Endodermal cell (in vitro differentiated cells): ENCODE results near the gene MAP7. TPM values are rescaled to one million over a fixed set of nuclear protein-coding genes. Genes with fewer than 3 reads are reported as not detected.
A peak's percentile ranks its signal among the peaks of the same experiment; 100 is the strongest.

Experiments
- DNase-seq: peaks from one replicate; pipeline ENCODE4 v3.0.0-alpha.2; 2017
- H3K27ac ChIP-seq: 2 replicates; pipeline ENCODE4 v1.5.1; 2013; ENCODE audit warnings: mild to moderate bottlenecking, low read depth, low read length, moderate library complexity
- H3K27me3 ChIP-seq: 2 replicates; pipeline ENCODE4 v1.6.1; 2013; ENCODE audit warnings: mild to moderate bottlenecking, low read length, moderate library complexity; ENCODE audit not compliant: insufficient read depth, control insufficient read depth, poor library complexity, severe bottlenecking
- H3K36me3 ChIP-seq: 2 replicates; pipeline ENCODE4 v1.7.0; 2013; ENCODE audit warnings: mild to moderate bottlenecking, low read length, moderate library complexity; ENCODE audit not compliant: control insufficient read depth, insufficient read depth
- H3K4me1 ChIP-seq: one replicate; pipeline ENCODE4 v1.7.0; 2013; ENCODE audit warnings: low read length; ENCODE audit not compliant: control insufficient read depth, insufficient read depth
- H3K4me3 ChIP-seq: 2 replicates; pipeline ENCODE4 v1.5.1; 2013; ENCODE audit warnings: mild to moderate bottlenecking, low read length, moderate library complexity
- H3K9ac ChIP-seq: 2 replicates; pipeline ENCODE4 v1.6.1; 2013; ENCODE audit warnings: mild to moderate bottlenecking, low read length, moderate library complexity; ENCODE audit not compliant: poor library complexity, severe bottlenecking; ENCODE audit errors: extremely low read depth
- H3K9me3 ChIP-seq: 2 replicates; pipeline ENCODE4 v1.6.1; 2013; ENCODE audit warnings: mild to moderate bottlenecking, low read length, moderate library complexity; ENCODE audit not compliant: control insufficient read depth
- H3K27ac Mint-ChIP-seq: 2 replicates; pipeline ENCODE4 v1.8.0; 2020; ENCODE audit warnings: mixed read lengths
- H3K27me3 Mint-ChIP-seq: 2 replicates; pipeline ENCODE4 v1.8.0; 2021; ENCODE audit warnings: mild to moderate bottlenecking, mixed read lengths; ENCODE audit not compliant: insufficient read depth
- H3K36me3 Mint-ChIP-seq: 2 replicates; pipeline ENCODE4 v1.8.0; 2020; ENCODE audit warnings: low read depth, mixed read lengths
- H3K4me1 Mint-ChIP-seq: 2 replicates; pipeline ENCODE4 v1.8.0; 2020; ENCODE audit warnings: mixed read lengths
- H3K4me3 Mint-ChIP-seq: 2 replicates; pipeline ENCODE4 v1.8.0; 2020; ENCODE audit warnings: mild to moderate bottlenecking, moderate library complexity, mixed read lengths
- H3K9me3 Mint-ChIP-seq: 2 replicates; pipeline ENCODE4 v1.8.0; 2020; ENCODE audit warnings: mild to moderate bottlenecking, mixed read lengths
- WGBS, 2 experiments: methylation state at CpG; one replicate each; pipeline versions ENCODE4 v1.1.5 to v1.1.7; 2013; ENCODE audit warnings: missing lambda C conversion rate in 2 of 2, mixed read lengths in 1 of 2; ENCODE audit not compliant: insufficient coverage in 1 of 2, insufficient read length in 1 of 2; 5-methylcytosine and 5-hydroxymethylcytosine counted together
- total RNA-seq, 2 donors: library from RNA; stranded (reverse); fragmentation: NEBNext Ultra II Directional in 1 of 2; extraction: Animal tissue kit (Norgen Biotek cat#: 25700) in 1 of 2; gene quantifications; 2 replicates in 1 of 2; 3 replicates in 1 of 2; pipeline ENCODE4 v1.2.1, GENCODE V29; 2021
- TF ChIP-seq, protein P1 (sequence below): fragments of 200-600 bp; sonication (generic); conservative IDR thresholded peaks from 2 replicates; pipeline ENCODE4 v1.5.0; 2021; ENCODE audit warnings: antibody characterized with exemption, mild to moderate bottlenecking

MAP7 gene
- total RNA-seq, 2 donors from 2014 or later = 42.4 to 48.7 TPM

DNA sequence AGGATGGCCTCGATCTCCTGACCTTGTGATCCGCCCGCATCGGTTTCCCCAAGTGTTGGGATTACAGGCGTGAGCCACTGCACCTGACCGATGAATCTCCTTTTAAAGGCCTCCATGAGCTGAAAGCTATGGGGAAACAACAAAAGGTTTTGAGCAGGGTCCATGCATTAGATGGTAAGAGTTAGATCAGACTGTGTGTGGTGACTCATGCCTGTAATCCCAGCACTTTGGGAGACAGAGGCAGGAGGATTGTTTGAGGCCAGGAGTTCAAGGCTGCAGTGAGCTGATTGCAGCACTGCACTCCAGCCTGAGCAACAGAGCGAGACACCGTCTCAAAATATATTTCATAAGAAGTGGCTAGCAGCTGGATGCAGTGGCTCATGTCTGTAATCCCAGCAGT, 219.6 kb downstream of the MAP7 start:
- Histone ChIP-seq H3K36me3 (no peaks in the 10 kb centered on the region), H3K27ac (no peak overlapping the region), H3K4me3 (no peak overlapping the region), H3K9ac (no peak overlapping the region), H3K27me3 (no peaks in the 10 kb centered on the region), H3K4me1 (no peaks in the 10 kb centered on the region), H3K9me3 (no peaks in the 10 kb centered on the region)
- TF ChIP-seq, protein P1, sequence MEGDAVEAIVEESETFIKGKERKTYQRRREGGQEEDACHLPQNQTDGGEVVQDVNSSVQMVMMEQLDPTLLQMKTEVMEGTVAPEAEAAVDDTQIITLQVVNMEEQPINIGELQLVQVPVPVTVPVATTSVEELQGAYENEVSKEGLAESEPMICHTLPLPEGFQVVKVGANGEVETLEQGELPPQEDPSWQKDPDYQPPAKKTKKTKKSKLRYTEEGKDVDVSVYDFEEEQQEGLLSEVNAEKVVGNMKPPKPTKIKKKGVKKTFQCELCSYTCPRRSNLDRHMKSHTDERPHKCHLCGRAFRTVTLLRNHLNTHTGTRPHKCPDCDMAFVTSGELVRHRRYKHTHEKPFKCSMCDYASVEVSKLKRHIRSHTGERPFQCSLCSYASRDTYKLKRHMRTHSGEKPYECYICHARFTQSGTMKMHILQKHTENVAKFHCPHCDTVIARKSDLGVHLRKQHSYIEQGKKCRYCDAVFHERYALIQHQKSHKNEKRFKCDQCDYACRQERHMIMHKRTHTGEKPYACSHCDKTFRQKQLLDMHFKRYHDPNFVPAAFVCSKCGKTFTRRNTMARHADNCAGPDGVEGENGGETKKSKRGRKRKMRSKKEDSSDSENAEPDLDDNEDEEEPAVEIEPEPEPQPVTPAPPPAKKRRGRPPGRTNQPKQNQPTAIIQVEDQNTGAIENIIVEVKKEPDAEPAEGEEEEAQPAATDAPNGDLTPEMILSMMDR = no peak
- peaks cover 2% of the 10 kb centered on the region for H3K27me3 Mint-ChIP-seq
- H3K36me3 Mint-ChIP-seq = no peaks in the 10 kb centered on the region
- DNase-seq = no peak
- H3K9me3 Mint-ChIP-seq = no peaks in the 10 kb centered on the region
- no peaks in the 10 kb centered on the region for H3K4me1 Mint-ChIP-seq
- H3K4me3 Mint-ChIP-seq = no peak overlapping the region
- no peak overlapping the region for H3K27ac Mint-ChIP-seq
- WGBS, 2 experiments = 95% methylated on average over 8 of the region's 8 CpGs

DNA sequence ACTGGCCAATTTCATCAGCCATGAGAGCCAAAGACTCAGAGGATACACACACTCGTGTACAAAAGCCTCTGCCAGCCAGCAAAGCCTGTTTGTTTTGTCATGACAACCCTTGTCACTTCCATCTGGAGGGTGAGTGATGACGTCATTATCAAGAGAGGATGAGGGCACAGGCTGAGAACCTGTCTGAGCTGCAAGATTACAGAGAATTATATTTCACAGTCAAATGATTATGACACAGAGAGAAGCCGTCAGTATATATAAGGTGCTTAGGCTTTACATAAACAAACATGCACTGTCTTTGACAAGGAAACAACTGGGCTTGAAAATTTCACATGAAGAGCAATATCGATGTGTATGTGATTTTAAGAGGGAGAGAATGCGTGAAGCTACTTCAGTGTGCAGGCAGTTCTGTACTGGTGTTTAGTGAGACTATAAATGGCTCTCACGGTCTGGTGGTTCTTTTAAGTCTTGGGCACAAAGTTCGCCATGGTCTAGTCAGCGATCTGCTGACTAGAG, 224.1 kb downstream of the MAP7 start:
- Histone ChIP-seq H3K36me3 (no peaks in the 10 kb centered on the region), H3K4me3 (no peak overlapping the region), H3K4me1 (no peaks in the 10 kb centered on the region), H3K9ac (no peak overlapping the region), H3K27me3 (no peaks in the 10 kb centered on the region), H3K9me3 (no peaks in the 10 kb centered on the region), H3K27ac (peak overlapping the region; percentile 94)
- TF ChIP-seq, protein P1 = no peak
- no peak for DNase-seq
- Mint-ChIP-seq H3K4me1 (peaks cover 4% of the 10 kb centered on the region), H3K27ac (no peak overlapping the region), H3K9me3 (no peaks in the 10 kb centered on the region), H3K4me3 (no peak overlapping the region), H3K27me3 (peaks cover 2% of the 10 kb centered on the region), H3K36me3 (no peaks in the 10 kb centered on the region)
- WGBS, 2 experiments = 82 to 88% methylated on average over 7 to 8 of the region's 8 CpGs

DNA sequence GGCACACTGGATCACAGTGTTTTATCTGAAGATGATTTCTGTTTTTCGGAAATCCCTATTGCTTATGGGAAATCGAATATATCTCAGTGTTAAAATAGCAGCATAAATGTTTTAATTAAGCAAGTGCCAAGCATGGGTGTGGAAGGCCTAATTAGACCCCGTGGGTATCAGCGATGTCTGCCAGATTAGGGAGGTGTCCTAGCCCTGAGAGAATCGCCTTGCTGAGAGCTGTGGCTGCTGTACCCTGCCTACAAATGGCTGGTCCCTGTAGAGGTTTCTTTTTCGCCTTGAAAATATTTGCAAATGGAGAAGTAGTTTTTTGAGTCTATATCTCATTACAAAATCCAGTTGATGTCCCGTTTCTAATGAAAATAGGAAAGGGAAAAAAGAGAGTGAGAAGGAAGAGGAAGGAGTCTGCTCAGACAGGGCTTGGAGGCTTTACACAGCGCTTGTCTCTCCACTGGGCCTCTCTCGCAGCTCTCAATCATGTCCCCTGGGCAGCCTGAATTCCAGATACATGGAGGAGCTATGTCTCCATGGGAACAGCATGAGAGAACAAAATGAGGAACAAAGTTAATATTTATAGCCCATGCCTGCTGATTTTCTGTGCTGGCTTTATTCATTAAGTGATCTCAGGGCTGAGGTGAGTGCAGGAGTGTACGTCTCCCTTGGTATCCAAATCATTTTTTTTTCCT, 225.4 kb downstream of the MAP7 start:
- no peak overlapping the region for H3K4me3 Mint-ChIP-seq
- Histone ChIP-seq H3K9me3 (no peaks in the 10 kb centered on the region), H3K36me3 (no peaks in the 10 kb centered on the region), H3K27me3 (no peaks in the 10 kb centered on the region), H3K4me1 (no peaks in the 10 kb centered on the region), H3K9ac (no peak overlapping the region), H3K27ac (peak overlapping the region; percentile 94), H3K4me3 (no peak overlapping the region)
- no peak overlapping the region for H3K27ac Mint-ChIP-seq
- peaks cover 4% of the 10 kb centered on the region for H3K4me1 Mint-ChIP-seq
- H3K36me3 Mint-ChIP-seq = no peaks in the 10 kb centered on the region
- DNase-seq = no peak
- TF ChIP-seq, protein P1 = no peak
- WGBS, 2 experiments = 88 to 89% methylated on average over 8 to 9 of the region's 10 CpGs
- H3K27me3 Mint-ChIP-seq = peaks cover 2% of the 10 kb centered on the region
- H3K9me3 Mint-ChIP-seq = no peaks in the 10 kb centered on the region
